K562 (cell line): ENCODE measurements around the gene FIZ1. TPM values are rescaled to one million over a fixed set of nuclear protein-coding genes. Genes with fewer than 3 reads are reported as not detected.

ENCODE experiments used
- DNMT1 ChIP-seq: fragments of 450-650 bp; IDR thresholded peaks from 2 replicates; pipeline ENCODE4 v1.6.1; 2016; ENCODE audit warnings: antibody characterized with exemption, mild to moderate bottlenecking
- ESRRB ChIP-seq: fragments of 250-450 bp; sonication (Bioruptor Pico); IDR thresholded peaks from 2 replicates; pipeline ENCODE4 v1.5.0; 2020; ENCODE audit warnings: mild to moderate bottlenecking, moderate library complexity, borderline replicate concordance
- GATAD2A ChIP-seq: fragments of 450-650 bp; IDR thresholded peaks from 2 replicates; pipeline ENCODE4 v1.6.1; 2017
- HIVEP1 ChIP-seq: fragments of 250-450 bp; sonication (Bioruptor Pico); IDR thresholded peaks from 2 replicates; pipeline ENCODE4 v1.4.0; 2020; ENCODE audit warnings: mild to moderate bottlenecking
- NONO ChIP-seq, 2 experiments: fragments of 200-400 bp in 1 of 2; fragments of 450-650 bp in 1 of 2; formaldehyde crosslinking in 1 of 2; IDR thresholded peaks; 2 replicates each; pipeline ENCODE4 v1.6.1; 2017; ENCODE audit warnings: low read depth in 2 of 2, mild to moderate bottlenecking in 2 of 2, moderate library complexity in 2 of 2, low read length in 1 of 2
- NR3C1 ChIP-seq: sonication (generic); formaldehyde crosslinking; IDR thresholded peaks from 2 replicates; pipeline ENCODE4 v1.8.1; 2022; ENCODE audit warnings: missing genetic modification reagents
- PCBP2 ChIP-seq: fragments of 200-400 bp; formaldehyde crosslinking; IDR thresholded peaks from 2 replicates; pipeline ENCODE4 v1.6.1; 2018; ENCODE audit warnings: low read length, low read depth, mild to moderate bottlenecking, moderate library complexity; ENCODE audit not compliant: poor library complexity, severe bottlenecking
- PURB ChIP-seq: sonication (generic); formaldehyde crosslinking; IDR thresholded peaks from 2 replicates; pipeline ENCODE4 v1.9.0; 2021; ENCODE audit warnings: low read depth, mild to moderate bottlenecking, missing genetic modification reagents
- RUNX1 ChIP-seq: sonication (generic); IDR thresholded peaks from 2 replicates; pipeline ENCODE4 v1.6.1; 2016; ENCODE audit warnings: antibody characterized with exemption, low read depth
- SIRT6 ChIP-seq: IDR thresholded peaks from one replicate; pipeline ENCODE4 v1.6.1; 2012; ENCODE audit warnings: low read depth, mild to moderate bottlenecking, control low read depth, inconsistent platforms, low read length, moderate library complexity
- polyA plus RNA-seq, 8 experiments: library from polyadenylated mRNA; depleted of rRNA in 4 of 8; stranded (reverse) in 5 of 8; unstranded in 3 of 8; fragments of >200 nt; fragmentation: Nextera tagmentation in 2 of 8; fragmentation: Illumina TruSeq in 1 of 8; extraction: Ambion mirVana in 2 of 8; extraction: Trizol in 1 of 8; gene quantifications; 2 replicates each; pipeline versions ENCODE4 v1.2.1 to v1.2.3, GENCODE V29; 2011 to 2014; ENCODE audit warnings: inconsistent platforms in 1 of 8, missing spikeins in 1 of 8
- total RNA-seq, 7 experiments: library from RNA; depleted of rRNA in 6 of 7; stranded (reverse); fragments of >200 nt in 6 of 7; fragmentation: Illumina TruSeq in 2 of 7; extraction: Trizol in 2 of 7; gene quantifications; 2 replicates each; pipeline versions ENCODE4 v1.2.1 to v1.2.3, GENCODE V29; 2011 to 2021; ENCODE audit warnings: low replicate concordance in 1 of 7
- TF ChIP-seq, protein P1 (sequence below): fragments of 250-450 bp; sonication (Bioruptor Pico); IDR thresholded peaks from 2 replicates; pipeline ENCODE4 v1.8.0; 2022; ENCODE audit warnings: moderate library complexity, mild to moderate bottlenecking, inconsistent platforms
- TF ChIP-seq, protein P2 (sequence below): sonication (generic); formaldehyde crosslinking; IDR thresholded peaks from 2 replicates; pipeline ENCODE4 v1.8.0; 2023; ENCODE audit warnings: missing genetic modification reagents, mild to moderate bottlenecking, borderline replicate concordance
- TF ChIP-seq, protein P3 (sequence below): fragments of 250-450 bp; sonication (Bioruptor Pico); IDR thresholded peaks from 2 replicates; pipeline ENCODE4 v1.4.0; 2020
- TF ChIP-seq, protein P4 (sequence below), 2 experiments: fragments of 450-650 bp in 1 of 2; IDR thresholded peaks; 2 replicates each; pipeline ENCODE4 v1.6.1; 2011 to 2017; ENCODE audit warnings: low read depth in 2 of 2, antibody characterized with exemption in 1 of 2, borderline replicate concordance in 1 of 2, low read length in 1 of 2, mild to moderate bottlenecking in 1 of 2, mixed read lengths in 1 of 2; ENCODE audit not compliant: control insufficient read depth in 1 of 2

Gene FIZ1
- total and polyA plus RNA-seq, 9 of the 15 experiments (the other 6 are each of a cell fraction or from before 2014, with no cell fraction given): 0.79 to 17.5 (median 5.5) TPM

DNA sequence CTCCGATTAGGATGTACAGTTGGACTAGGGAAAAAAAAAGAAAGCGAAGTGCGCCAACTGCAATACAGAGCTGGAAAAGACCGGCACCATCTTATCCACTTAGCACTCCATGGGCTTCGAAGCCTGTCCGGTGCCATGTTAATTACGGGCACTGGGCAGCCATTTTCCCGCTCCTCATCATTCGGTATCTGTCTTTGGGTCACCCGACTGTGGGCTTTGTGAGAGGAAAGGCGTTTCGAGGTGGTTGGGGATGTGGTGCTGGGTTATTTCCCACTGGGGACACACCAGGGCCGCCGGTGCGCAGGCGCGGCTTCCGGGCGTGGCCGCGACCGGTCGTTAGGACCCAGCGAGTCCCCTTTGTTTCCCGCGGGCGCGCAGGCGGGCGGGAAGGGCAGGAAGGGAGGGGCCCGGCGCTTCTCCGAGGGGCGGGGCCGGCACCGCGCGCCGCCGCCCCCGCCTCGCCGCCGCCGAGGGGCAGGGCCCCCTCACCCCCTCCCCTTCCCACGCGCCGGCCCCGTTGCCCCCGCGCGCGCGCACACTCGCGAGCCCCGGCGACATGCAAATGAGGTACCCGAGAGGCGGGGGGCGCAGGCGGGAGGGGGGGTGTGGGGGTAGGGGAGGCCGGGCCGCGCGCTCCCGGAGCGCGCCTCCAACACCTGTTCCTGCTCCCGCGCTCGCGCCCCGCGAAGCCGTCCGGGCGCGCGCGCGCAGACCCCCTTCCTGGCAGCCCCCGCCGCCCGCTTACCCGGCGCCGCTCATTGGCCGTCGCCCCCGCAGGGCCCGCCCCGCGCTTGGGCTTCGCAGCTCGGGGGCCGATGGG is 735 bp upstream of the FIZ1 start, which contains the start of gene ZNF524 (continued):
- TF ChIP-seq, protein P1, sequence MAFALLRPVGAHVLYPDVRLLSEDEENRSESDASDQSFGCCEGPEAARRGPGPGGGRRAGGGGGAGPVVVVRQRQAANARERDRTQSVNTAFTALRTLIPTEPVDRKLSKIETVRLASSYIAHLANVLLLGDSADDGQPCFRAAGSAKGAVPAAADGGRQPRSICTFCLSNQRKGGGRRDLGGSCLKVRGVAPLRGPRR (CRISPR knock-in tag): no peak
- TF ChIP-seq RUNX1: no peak; the same call in 1 of the 2 replicates
- TF ChIP-seq PCBP2: no peak
- TF ChIP-seq DNMT1: no peak
- TF ChIP-seq ESRRB (CRISPR knock-in tag): no peak
- no peak for TF ChIP-seq NR3C1 (CRISPR knock-in tag)
- no peak for TF ChIP-seq HIVEP1 (CRISPR knock-in tag)
- TF ChIP-seq, protein P2, sequence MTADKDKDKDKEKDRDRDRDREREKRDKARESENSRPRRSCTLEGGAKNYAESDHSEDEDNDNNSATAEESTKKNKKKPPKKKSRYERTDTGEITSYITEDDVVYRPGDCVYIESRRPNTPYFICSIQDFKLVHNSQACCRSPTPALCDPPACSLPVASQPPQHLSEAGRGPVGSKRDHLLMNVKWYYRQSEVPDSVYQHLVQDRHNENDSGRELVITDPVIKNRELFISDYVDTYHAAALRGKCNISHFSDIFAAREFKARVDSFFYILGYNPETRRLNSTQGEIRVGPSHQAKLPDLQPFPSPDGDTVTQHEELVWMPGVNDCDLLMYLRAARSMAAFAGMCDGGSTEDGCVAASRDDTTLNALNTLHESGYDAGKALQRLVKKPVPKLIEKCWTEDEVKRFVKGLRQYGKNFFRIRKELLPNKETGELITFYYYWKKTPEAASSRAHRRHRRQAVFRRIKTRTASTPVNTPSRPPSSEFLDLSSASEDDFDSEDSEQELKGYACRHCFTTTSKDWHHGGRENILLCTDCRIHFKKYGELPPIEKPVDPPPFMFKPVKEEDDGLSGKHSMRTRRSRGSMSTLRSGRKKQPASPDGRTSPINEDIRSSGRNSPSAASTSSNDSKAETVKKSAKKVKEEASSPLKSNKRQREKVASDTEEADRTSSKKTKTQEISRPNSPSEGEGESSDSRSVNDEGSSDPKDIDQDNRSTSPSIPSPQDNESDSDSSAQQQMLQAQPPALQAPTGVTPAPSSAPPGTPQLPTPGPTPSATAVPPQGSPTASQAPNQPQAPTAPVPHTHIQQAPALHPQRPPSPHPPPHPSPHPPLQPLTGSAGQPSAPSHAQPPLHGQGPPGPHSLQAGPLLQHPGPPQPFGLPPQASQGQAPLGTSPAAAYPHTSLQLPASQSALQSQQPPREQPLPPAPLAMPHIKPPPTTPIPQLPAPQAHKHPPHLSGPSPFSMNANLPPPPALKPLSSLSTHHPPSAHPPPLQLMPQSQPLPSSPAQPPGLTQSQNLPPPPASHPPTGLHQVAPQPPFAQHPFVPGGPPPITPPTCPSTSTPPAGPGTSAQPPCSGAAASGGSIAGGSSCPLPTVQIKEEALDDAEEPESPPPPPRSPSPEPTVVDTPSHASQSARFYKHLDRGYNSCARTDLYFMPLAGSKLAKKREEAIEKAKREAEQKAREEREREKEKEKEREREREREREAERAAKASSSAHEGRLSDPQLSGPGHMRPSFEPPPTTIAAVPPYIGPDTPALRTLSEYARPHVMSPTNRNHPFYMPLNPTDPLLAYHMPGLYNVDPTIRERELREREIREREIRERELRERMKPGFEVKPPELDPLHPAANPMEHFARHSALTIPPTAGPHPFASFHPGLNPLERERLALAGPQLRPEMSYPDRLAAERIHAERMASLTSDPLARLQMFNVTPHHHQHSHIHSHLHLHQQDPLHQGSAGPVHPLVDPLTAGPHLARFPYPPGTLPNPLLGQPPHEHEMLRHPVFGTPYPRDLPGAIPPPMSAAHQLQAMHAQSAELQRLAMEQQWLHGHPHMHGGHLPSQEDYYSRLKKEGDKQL: no peak
- no peak; a peak in 1 of 4 replicates for TF ChIP-seq NONO (IDR thresholded peaks at IDR 0.05; ENCODE audit: low read depth in 2 of 2, low read length in 1 of 2)
- TF ChIP-seq PURB (CRISPR knock-in tag): no peak
- TF ChIP-seq, protein P3, sequence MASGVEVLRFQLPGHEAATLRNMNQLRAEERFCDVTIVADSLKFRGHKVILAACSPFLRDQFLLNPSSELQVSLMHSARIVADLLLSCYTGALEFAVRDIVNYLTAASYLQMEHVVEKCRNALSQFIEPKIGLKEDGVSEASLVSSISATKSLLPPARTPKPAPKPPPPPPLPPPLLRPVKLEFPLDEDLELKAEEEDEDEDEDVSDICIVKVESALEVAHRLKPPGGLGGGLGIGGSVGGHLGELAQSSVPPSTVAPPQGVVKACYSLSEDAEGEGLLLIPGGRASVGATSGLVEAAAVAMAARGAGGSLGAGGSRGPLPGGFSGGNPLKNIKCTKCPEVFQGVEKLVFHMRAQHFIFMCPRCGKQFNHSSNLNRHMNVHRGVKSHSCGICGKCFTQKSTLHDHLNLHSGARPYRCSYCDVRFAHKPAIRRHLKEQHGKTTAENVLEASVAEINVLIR: no peak
- no peak for TF ChIP-seq GATAD2A
- TF ChIP-seq, protein P4, sequence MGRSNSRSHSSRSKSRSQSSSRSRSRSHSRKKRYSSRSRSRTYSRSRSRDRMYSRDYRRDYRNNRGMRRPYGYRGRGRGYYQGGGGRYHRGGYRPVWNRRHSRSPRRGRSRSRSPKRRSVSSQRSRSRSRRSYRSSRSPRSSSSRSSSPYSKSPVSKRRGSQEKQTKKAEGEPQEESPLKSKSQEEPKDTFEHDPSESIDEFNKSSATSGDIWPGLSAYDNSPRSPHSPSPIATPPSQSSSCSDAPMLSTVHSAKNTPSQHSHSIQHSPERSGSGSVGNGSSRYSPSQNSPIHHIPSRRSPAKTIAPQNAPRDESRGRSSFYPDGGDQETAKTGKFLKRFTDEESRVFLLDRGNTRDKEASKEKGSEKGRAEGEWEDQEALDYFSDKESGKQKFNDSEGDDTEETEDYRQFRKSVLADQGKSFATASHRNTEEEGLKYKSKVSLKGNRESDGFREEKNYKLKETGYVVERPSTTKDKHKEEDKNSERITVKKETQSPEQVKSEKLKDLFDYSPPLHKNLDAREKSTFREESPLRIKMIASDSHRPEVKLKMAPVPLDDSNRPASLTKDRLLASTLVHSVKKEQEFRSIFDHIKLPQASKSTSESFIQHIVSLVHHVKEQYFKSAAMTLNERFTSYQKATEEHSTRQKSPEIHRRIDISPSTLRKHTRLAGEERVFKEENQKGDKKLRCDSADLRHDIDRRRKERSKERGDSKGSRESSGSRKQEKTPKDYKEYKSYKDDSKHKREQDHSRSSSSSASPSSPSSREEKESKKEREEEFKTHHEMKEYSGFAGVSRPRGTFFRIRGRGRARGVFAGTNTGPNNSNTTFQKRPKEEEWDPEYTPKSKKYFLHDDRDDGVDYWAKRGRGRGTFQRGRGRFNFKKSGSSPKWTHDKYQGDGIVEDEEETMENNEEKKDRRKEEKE (IDR thresholded peaks at IDR 0.05; ENCODE audit: borderline replicate concordance in 1 of 2, control insufficient read depth in 1 of 2, low read depth in 2 of 2, low read length in 1 of 2): no peak
- TF ChIP-seq SIRT6: no peak
